ENCODE results near the gene APEH.
"Not testable (repeated sequence)": the region's sequence is repeated elsewhere in the genome, so short reads cannot be mapped to it uniquely, and the experiment has no call there.

APEH gene

GRCh38 chr3:49675912-49676311 lies 1.8 kb downstream of the APEH start:
- in situ Hi-C loops (cut with HindIII; ENCODE audit: low pct_ligation_motif_present, low sequenced_read_pairs): no loop called here
- H3K4me3 ChIP-seq (ENCODE audit: low read depth, low read length): no peak overlapping the region
- TF ChIP-seq CTCF (IDR thresholded peaks at IDR 0.05; ENCODE audit: low read depth, low read length, missing control alignments): no peak
- peaks cover 39% of the 10 kb centered on the region for H3K36me3 ChIP-seq (replicated peaks)
- DNase-seq: no peak
- no peaks in the 10 kb centered on the region for H3K27me3 ChIP-seq (replicated peaks)
- H3K27ac ChIP-seq: no peak overlapping the region

- Histone ChIP-seq H3K36me3 (replicated peaks) (peaks cover 66% of the 10 kb centered on the region), H3K4me3 (ENCODE audit: low read depth, low read length) (no peak overlapping the region), H3K27me3 (replicated peaks) (no peaks in the 10 kb centered on the region), H3K27ac (no peak overlapping the region)
- TF ChIP-seq CTCF (IDR thresholded peaks at IDR 0.05; ENCODE audit: low read depth, low read length, missing control alignments): no peak
- no peak for DNase-seq
- in situ Hi-C loops (cut with HindIII; ENCODE audit: low pct_ligation_motif_present, low sequenced_read_pairs): no loop called here
Observed at GRCh38 chr3:49680493-49681231, 6.5 kb downstream of the APEH start.

- in situ Hi-C loops (cut with HindIII; ENCODE audit: low pct_ligation_motif_present, low sequenced_read_pairs): no loop called here
- DNase-seq: no peak
- no peaks in the 10 kb centered on the region for H3K27me3 ChIP-seq (replicated peaks)
- no peak overlapping the region for H3K4me3 ChIP-seq (ENCODE audit: low read depth, low read length)
- no peak for TF ChIP-seq CTCF (IDR thresholded peaks at IDR 0.05; ENCODE audit: low read depth, low read length, missing control alignments)
- H3K27ac ChIP-seq: no peak overlapping the region
- peaks cover 66% of the 10 kb centered on the region for H3K36me3 ChIP-seq (replicated peaks)
Observed at GRCh38 chr3:49681232-49681522, 7.0 kb downstream of the APEH start.

- H3K27ac ChIP-seq: no peak overlapping the region
- no peak for DNase-seq
- in situ Hi-C loops (cut with HindIII; ENCODE audit: low pct_ligation_motif_present, low sequenced_read_pairs): no loop called here
Observed at GRCh38 chr3:49681543-49681942, 7.4 kb downstream of the APEH start.

GRCh38 chr3:49683162-49683561 lies 9.0 kb downstream of the APEH start:
- Histone ChIP-seq H3K36me3 (replicated peaks) (peaks cover 51% of the 10 kb centered on the region), H3K27me3 (replicated peaks) (no peaks in the 10 kb centered on the region), H3K27ac (no peak overlapping the region), H3K4me3 (ENCODE audit: low read depth, low read length) (no peak overlapping the region)
- DNase-seq: no peak
- in situ Hi-C loops (cut with HindIII; ENCODE audit: low pct_ligation_motif_present, low sequenced_read_pairs): no loop called here
- no peak for TF ChIP-seq CTCF (IDR thresholded peaks at IDR 0.05; ENCODE audit: low read depth, low read length, missing control alignments)

More at GRCh38 chr3:49681543-49681942, 7.4 kb downstream of the APEH start:
- Histone ChIP-seq H3K4me3 (ENCODE audit: low read depth, low read length) (no peak overlapping the region), H3K27me3 (replicated peaks) (no peaks in the 10 kb centered on the region), H3K36me3 (replicated peaks) (peaks cover 64% of the 10 kb centered on the region)
- no peak for TF ChIP-seq CTCF (IDR thresholded peaks at IDR 0.05; ENCODE audit: low read depth, low read length, missing control alignments)

GRCh38 chr3:49684453-49684852 lies 10.3 kb downstream of the APEH start:
- DNase-seq; H3K4me3 ChIP-seq (ENCODE audit: low read depth, low read length); H3K27ac ChIP-seq; in situ Hi-C loops (cut with HindIII; ENCODE audit: low pct_ligation_motif_present, low sequenced_read_pairs); H3K27me3 ChIP-seq (replicated peaks): not testable (repeated sequence)
- peaks cover 39% of the 10 kb centered on the region for H3K36me3 ChIP-seq (replicated peaks)

GRCh38 chr3:49685103-49685502 lies 11.0 kb downstream of the APEH start:
- H3K36me3 ChIP-seq (replicated peaks): peaks cover 32% of the 10 kb centered on the region

GRCh38 chr3:49685846-49686245 lies 11.7 kb downstream of the APEH start:
- H3K4me3 ChIP-seq (ENCODE audit: low read depth, low read length); DNase-seq; H3K27ac ChIP-seq; in situ Hi-C loops (cut with HindIII; ENCODE audit: low pct_ligation_motif_present, low sequenced_read_pairs); H3K27me3 ChIP-seq (replicated peaks): not testable (repeated sequence)
- peaks cover 27% of the 10 kb centered on the region for H3K36me3 ChIP-seq (replicated peaks)

More at GRCh38 chr3:49685103-49685502, 11.0 kb downstream of the APEH start:
- H3K4me3 ChIP-seq (ENCODE audit: low read depth, low read length); H3K27me3 ChIP-seq (replicated peaks); DNase-seq; H3K27ac ChIP-seq; in situ Hi-C loops (cut with HindIII; ENCODE audit: low pct_ligation_motif_present, low sequenced_read_pairs): not testable (repeated sequence)

GRCh38 chr3:49686346-49686745 lies 12.2 kb downstream of the APEH start:
- DNase-seq; in situ Hi-C loops (cut with HindIII; ENCODE audit: low pct_ligation_motif_present, low sequenced_read_pairs); H3K27me3 ChIP-seq (replicated peaks); H3K27ac ChIP-seq: not testable (repeated sequence)
- Histone ChIP-seq H3K36me3 (replicated peaks) (peaks cover 24% of the 10 kb centered on the region), H3K4me3 (ENCODE audit: low read depth, low read length) (peak overlapping the region; percentile 41)
